Parathyroid adenoma (tissue), 2 donors: ENCODE measurements around the gene CCDC3.

Experiments
- H2AFZ ChIP-seq: fragments of 300-600 bp; sonication (generic); one replicate; pipeline ENCODE4 v1.7.0; 2017; ENCODE audit warnings: antibody characterized with exemption, mild to moderate bottlenecking
- H3K27ac ChIP-seq: fragments of 300-600 bp; sonication (generic); one replicate; pipeline ENCODE4 v1.7.0; 2017
- H3K27me3 ChIP-seq: fragments of 300-600 bp; sonication (generic); one replicate; pipeline ENCODE4 v1.7.0; 2017; ENCODE audit warnings: low read length; ENCODE audit not compliant: control insufficient read depth, insufficient read depth
- H3K36me3 ChIP-seq: fragments of 300-600 bp; sonication (generic); one replicate; pipeline ENCODE4 v1.7.0; 2017; ENCODE audit warnings: low read length; ENCODE audit not compliant: control insufficient read depth, insufficient read depth
- H3K4me1 ChIP-seq: fragments of 300-600 bp; sonication (generic); one replicate; pipeline ENCODE4 v1.7.0; 2017; ENCODE audit warnings: control low read depth
- H3K4me2 ChIP-seq: fragments of 300-600 bp; sonication (generic); one replicate; pipeline ENCODE4 v1.7.0; 2017; ENCODE audit warnings: low read length
- H3K4me3 ChIP-seq: fragments of 300-600 bp; sonication (generic); one replicate; pipeline ENCODE4 v1.7.0; 2017; ENCODE audit warnings: low read depth, low read length
- H3K79me2 ChIP-seq: fragments of 300-600 bp; sonication (generic); one replicate; pipeline ENCODE4 v1.7.0; 2017; ENCODE audit warnings: control low read depth
- H3K9ac ChIP-seq: fragments of 300-600 bp; sonication (generic); one replicate; pipeline ENCODE4 v1.7.0; 2017; ENCODE audit warnings: mild to moderate bottlenecking
- H3K9me3 ChIP-seq: fragments of 300-600 bp; sonication (generic); one replicate; pipeline ENCODE4 v1.7.0; 2017; ENCODE audit warnings: low read length; ENCODE audit not compliant: control insufficient read depth
- CTCF ChIP-seq: fragments of 300-600 bp; sonication (generic); IDR thresholded peaks from one replicate; pipeline ENCODE4 v1.7.0; 2017; ENCODE audit warnings: antibody characterized with exemption, mild to moderate bottlenecking
- donor health status: primary hyperparathyroidism.

Gene CCDC3

DNA sequence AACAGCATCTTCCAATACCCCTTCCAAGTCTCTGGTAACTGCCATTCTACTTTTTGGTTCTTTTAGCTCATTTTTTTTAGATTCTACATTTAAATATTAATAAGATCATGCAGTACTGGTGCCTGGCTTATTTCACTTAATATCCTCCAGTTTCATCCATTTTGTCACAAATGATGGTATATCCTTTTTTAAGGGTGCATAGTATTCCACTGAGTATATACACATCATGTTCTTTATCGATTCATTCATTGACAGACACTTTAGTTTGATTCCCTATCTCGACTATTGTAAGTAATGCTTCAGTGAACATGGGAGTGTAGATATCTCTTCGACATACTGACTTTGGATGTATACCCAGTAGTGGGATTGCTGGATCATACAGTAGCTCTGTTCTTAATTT, 89.7 kb downstream of the CCDC3 start:
- H3K4me3 ChIP-seq: no peak overlapping the region
- no peaks in the 10 kb centered on the region for H3K79me2 ChIP-seq
- H3K27me3 ChIP-seq: no peaks in the 10 kb centered on the region
- no peak overlapping the region for H3K9ac ChIP-seq
- H3K27ac ChIP-seq: no peak overlapping the region
- no peak for TF ChIP-seq CTCF
- H3K9me3 ChIP-seq: no peaks in the 10 kb centered on the region
- H3K36me3 ChIP-seq: no peaks in the 10 kb centered on the region
- H2AFZ ChIP-seq: no peak overlapping the region
- no peak overlapping the region for H3K4me2 ChIP-seq
- H3K4me1 ChIP-seq: no peaks in the 10 kb centered on the region

DNA sequence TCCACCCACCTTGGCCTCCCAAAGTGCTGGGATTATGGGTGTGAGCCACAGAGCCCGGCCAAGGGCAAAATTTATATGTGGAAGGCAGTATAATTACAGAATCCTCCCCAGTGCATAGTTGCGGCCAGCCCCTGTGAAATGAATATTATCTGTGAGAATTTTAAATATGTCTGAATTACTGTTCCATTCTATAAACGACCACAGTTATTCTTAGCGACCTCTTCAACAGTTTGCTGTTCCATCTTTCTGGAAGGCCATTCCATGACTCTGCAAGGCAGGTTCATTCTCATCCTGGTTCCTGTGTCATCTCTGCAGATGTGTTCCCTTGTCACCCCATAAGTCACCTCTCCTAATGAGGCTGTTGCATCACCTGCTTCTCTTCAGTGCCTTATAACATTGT, 90.7 kb downstream of the CCDC3 start:
- no peak overlapping the region for H3K4me3 ChIP-seq
- no peak overlapping the region for H3K4me2 ChIP-seq
- no peaks in the 10 kb centered on the region for H3K9me3 ChIP-seq
- no peaks in the 10 kb centered on the region for H3K4me1 ChIP-seq
- no peaks in the 10 kb centered on the region for H3K79me2 ChIP-seq
- TF ChIP-seq CTCF: no peak
- no peaks in the 10 kb centered on the region for H3K27me3 ChIP-seq
- no peaks in the 10 kb centered on the region for H3K36me3 ChIP-seq
- H3K9ac ChIP-seq: no peak overlapping the region
- H3K27ac ChIP-seq: no peak overlapping the region
- H2AFZ ChIP-seq: no peak overlapping the region

GRCh38 chr10:12909836-12910185, 91.7 kb downstream of the CCDC3 start:
- TF ChIP-seq CTCF: no peak
- Histone ChIP-seq H3K27me3 (no peaks in the 10 kb centered on the region), H3K27ac (no peak overlapping the region), H3K9me3 (no peaks in the 10 kb centered on the region), H3K4me3 (no peak overlapping the region), H3K36me3 (no peaks in the 10 kb centered on the region), H3K9ac (no peak overlapping the region), H3K79me2 (no peaks in the 10 kb centered on the region), H3K4me1 (no peaks in the 10 kb centered on the region), H3K4me2 (no peak overlapping the region), H2AFZ (no peak overlapping the region)

DNA sequence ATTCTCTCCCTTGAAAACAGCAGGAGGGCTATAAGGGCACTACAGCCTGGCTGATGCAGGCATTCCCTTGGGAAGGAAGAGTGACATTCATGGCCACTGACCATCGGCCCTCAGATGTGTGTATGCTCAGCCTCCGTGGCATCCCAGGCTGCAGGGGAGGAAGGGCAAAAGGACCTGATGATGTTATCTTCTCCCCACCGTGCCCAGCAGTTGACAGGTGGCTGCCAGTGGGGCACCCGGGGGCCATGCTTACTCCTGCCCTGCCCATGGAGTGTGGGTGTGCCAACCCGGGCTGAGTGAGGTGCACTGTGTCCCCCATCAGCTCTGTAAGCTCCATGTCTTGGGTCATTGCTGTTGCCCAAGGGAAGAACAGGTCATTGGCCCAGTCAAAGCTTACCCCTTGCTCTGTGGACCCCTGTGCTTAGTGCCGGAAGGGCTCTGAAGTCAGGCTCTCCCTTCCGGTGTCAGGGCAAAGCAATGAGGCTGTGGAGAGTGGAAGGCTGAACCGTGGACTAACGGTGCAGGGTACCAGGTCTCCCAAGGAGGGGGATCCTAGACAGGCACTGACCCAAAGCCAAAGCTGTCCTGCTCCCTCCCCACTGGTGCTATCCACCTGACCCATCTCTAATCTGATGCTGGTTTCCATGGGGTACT, 92.2 kb downstream of the CCDC3 start:
- Histone ChIP-seq H3K79me2 (no peaks in the 10 kb centered on the region), H3K4me2 (no peak overlapping the region), H3K9ac (no peak overlapping the region), H3K36me3 (no peaks in the 10 kb centered on the region), H3K27ac (no peak overlapping the region), H3K9me3 (no peaks in the 10 kb centered on the region), H3K4me1 (no peaks in the 10 kb centered on the region), H3K4me3 (no peak overlapping the region), H3K27me3 (no peaks in the 10 kb centered on the region), H2AFZ (no peak overlapping the region)
- TF ChIP-seq CTCF: no peak

DNA sequence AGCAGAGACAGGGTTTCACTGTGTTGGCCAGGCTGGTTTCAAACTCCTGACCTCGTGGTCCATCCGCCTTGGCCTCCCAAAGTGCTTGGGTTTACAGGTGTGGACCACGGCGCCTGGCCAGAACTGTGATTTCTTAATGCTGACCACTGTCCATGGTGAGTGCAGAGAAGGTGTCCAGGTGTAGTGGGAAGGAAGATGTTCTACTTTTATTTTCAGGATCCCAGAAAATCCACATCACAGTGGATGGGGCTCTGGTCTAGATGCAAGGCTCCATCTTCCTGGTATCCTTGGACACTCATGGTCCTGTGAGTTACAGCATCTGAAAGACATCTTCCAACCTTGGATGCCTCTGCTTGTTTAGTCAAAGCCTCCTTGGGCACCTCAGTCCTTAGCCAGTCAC, 92.7 kb downstream of the CCDC3 start:
- no peaks in the 10 kb centered on the region for H3K79me2 ChIP-seq
- no peak for TF ChIP-seq CTCF
- H3K4me3 ChIP-seq: no peak overlapping the region
- H3K4me1 ChIP-seq: no peaks in the 10 kb centered on the region
- no peaks in the 10 kb centered on the region for H3K27me3 ChIP-seq
- no peak overlapping the region for H3K9ac ChIP-seq
- H3K9me3 ChIP-seq: no peaks in the 10 kb centered on the region
- no peak overlapping the region for H3K4me2 ChIP-seq
- no peak overlapping the region for H2AFZ ChIP-seq
- H3K27ac ChIP-seq: no peak overlapping the region
- H3K36me3 ChIP-seq: no peaks in the 10 kb centered on the region
